ENCODE measurements around the gene PYROXD2.
A peak's percentile ranks its signal among the peaks of the same experiment; 100 is the strongest.

PYROXD2 gene

GRCh38 chr10:98391578-98391991 is 23.4 kb downstream of the PYROXD2 start:
- TF ChIP-seq, protein P1, sequence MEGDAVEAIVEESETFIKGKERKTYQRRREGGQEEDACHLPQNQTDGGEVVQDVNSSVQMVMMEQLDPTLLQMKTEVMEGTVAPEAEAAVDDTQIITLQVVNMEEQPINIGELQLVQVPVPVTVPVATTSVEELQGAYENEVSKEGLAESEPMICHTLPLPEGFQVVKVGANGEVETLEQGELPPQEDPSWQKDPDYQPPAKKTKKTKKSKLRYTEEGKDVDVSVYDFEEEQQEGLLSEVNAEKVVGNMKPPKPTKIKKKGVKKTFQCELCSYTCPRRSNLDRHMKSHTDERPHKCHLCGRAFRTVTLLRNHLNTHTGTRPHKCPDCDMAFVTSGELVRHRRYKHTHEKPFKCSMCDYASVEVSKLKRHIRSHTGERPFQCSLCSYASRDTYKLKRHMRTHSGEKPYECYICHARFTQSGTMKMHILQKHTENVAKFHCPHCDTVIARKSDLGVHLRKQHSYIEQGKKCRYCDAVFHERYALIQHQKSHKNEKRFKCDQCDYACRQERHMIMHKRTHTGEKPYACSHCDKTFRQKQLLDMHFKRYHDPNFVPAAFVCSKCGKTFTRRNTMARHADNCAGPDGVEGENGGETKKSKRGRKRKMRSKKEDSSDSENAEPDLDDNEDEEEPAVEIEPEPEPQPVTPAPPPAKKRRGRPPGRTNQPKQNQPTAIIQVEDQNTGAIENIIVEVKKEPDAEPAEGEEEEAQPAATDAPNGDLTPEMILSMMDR (IDR thresholded peaks at IDR 0.05; ENCODE audit: low read length, missing control alignments) = no peak
- peak; percentile 44 for DNase-seq (ENCODE audit: low read depth)

DNA sequence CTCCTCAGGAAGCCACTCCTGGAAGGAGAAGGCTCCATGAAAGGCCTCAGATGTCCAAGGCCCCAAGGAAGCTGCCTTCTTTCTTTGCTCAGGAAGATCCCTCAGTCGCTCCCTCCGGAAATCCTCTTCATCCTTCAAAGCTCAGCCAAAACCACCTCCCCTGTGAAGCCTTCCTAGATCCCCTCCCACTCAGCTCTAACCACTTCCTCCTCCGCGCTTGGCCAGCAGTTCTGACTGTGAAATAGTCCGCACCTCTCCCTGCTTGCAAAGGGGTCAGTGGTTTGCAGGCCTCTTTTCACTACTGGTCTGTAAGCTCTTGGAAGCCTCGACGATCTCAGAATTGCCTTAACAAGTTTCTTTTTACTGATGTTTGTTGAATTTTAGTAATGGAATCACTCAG is 23.9 kb downstream of the PYROXD2 start:
- no peak overlapping the region for H3K4me3 ChIP-seq (replicated peaks; ENCODE audit: low read depth, low read length)

More at GRCh38 chr10:98391578-98391991, 23.4 kb downstream of the PYROXD2 start:
- H3K4me3 ChIP-seq (replicated peaks; ENCODE audit: low read depth, low read length) = no peak overlapping the region

DNA sequence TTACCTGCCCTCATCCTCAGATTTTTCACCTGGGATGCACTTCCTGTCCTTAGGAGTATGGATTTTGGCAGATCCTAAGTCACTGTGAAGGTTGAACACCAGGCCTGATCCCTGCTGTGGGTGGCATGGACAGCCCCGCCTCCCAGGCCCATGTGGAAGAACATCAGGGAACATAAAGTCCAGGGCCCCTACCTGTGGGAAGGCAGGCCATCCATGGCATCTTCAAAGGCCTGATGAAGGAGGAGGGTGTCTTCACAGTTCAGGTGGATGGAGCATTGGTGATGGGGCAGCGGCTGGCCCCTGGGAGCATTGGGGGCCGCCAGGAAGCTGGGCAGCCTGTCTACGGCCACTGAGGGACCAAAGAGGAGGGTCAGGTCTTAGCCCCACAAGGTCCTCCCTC is 24.6 kb downstream of the PYROXD2 start:
- TF ChIP-seq, protein P1 (IDR thresholded peaks at IDR 0.05; ENCODE audit: low read length, missing control alignments) = no peak
- H3K4me3 ChIP-seq (replicated peaks; ENCODE audit: low read depth, low read length) = no peak overlapping the region
- DNase-seq (ENCODE audit: low read depth) = no peak

More for the DNA sequence above, 23.9 kb downstream of the PYROXD2 start:
- DNase-seq (ENCODE audit: low read depth) = no peak
- TF ChIP-seq, protein P1 (IDR thresholded peaks at IDR 0.05; ENCODE audit: low read length, missing control alignments) = no peak

GRCh38 chr10:98389398-98389797 is 25.6 kb downstream of the PYROXD2 start:
- TF ChIP-seq, protein P1 (IDR thresholded peaks at IDR 0.05; ENCODE audit: low read length, missing control alignments) = no peak
- no peak overlapping the region for H3K4me3 ChIP-seq (replicated peaks; ENCODE audit: low read depth, low read length)
- no peak for DNase-seq (ENCODE audit: low read depth)

GRCh38 chr10:98388101-98388655 is 26.8 kb downstream of the PYROXD2 start:
- no peak for DNase-seq (ENCODE audit: low read depth)
- TF ChIP-seq, protein P1 (IDR thresholded peaks at IDR 0.05; ENCODE audit: low read length, missing control alignments) = no peak
- H3K4me3 ChIP-seq (replicated peaks; ENCODE audit: low read depth, low read length) = no peak overlapping the region

GRCh38 chr10:98384531-98385133 is 30.4 kb downstream of the PYROXD2 start:
- no peak for DNase-seq (ENCODE audit: low read depth)

More at GRCh38 chr10:98384531-98385133, 30.4 kb downstream of the PYROXD2 start:
- no peak overlapping the region for H3K4me3 ChIP-seq (replicated peaks; ENCODE audit: low read depth, low read length)
- TF ChIP-seq, protein P1 (IDR thresholded peaks at IDR 0.05; ENCODE audit: low read length, missing control alignments) = no peak

Data from fibroblast of pulmonary artery (primary cell).